HepG2 (cell line): ENCODE results near the gene ZNF331. TPM values are rescaled to one million over a fixed set of nuclear protein-coding genes. Genes with fewer than 3 reads are reported as not detected.

ENCODE experiments used
- ATAC-seq: fragments of 200-7000 bp; cut with Tn5 transposase; 3 replicates; pipeline ENCODE4 v1.9.1; 2020; ENCODE audit warnings: mild to moderate bottlenecking, moderate library complexity
- BruUV-seq: library from RNA; stranded (reverse); fragments of 400-500 nt; replicated peaks from 2 replicates; lab custom pipeline; 2021; lab: Mats Ljungman, UMichigan
- CTCF ChIA-PET: fragments of 300-600 bp; formaldehyde crosslinking; extraction: SDS; loops from one replicate; lab custom pipeline; 2021; ENCODE audit warnings: low total read pairs, inconsistent platforms, low intra/inter-chr PET ratio; lab: Yijun Ruan, JAX
- POLR2A ChIA-PET: fragments of 350-600 bp; sonication (Branson Sonifier 250); formaldehyde crosslinking; loops from one replicate; lab custom pipeline; 2020; ENCODE audit warnings: antibody characterized with exemption, inconsistent platforms; lab: Yijun Ruan, JAX
- DNase-seq: peaks from one replicate; pipeline ENCODE4 v3.0.0-alpha.2; 2015; ENCODE audit warnings: low spot score
- FAIRE-seq: peaks from 3 replicates; lab custom pipeline; 2011; peaks lifted over from hg19 to GRCh38; lab: Jason Lieb, UNC
- H2AFZ ChIP-seq: one replicate; pipeline ENCODE4 v1.6.1; 2011; ENCODE audit warnings: low read length, inconsistent platforms
- H3K27ac ChIP-seq: fragments of 300-600 bp; 3 replicates; pipeline ENCODE4 v1.8.0; 2011; ENCODE audit warnings: mixed run types, mild to moderate bottlenecking, mixed read lengths, low read length, inconsistent platforms; ENCODE audit not compliant: insufficient read depth; ENCODE audit errors: extremely low read length
- H3K27me3 ChIP-seq, 2 experiments: fragments of 200-600 bp in 1 of 2; 2 replicates in 1 of 2; 3 replicates in 1 of 2; pipeline versions ENCODE4 v1.6.0 to v1.8.0; 2011; ENCODE audit warnings: low read length in 2 of 2, mild to moderate bottlenecking in 2 of 2, moderate library complexity in 2 of 2, inconsistent platforms in 1 of 2; ENCODE audit not compliant: insufficient read depth in 2 of 2, control insufficient read depth in 1 of 2
- H3K36me3 ChIP-seq, 2 experiments: fragments of 200-600 bp in 1 of 2; replicated peaks in 1 of 2; 2 replicates in 1 of 2; 3 replicates in 1 of 2; pipeline versions ENCODE4 v1.5.1 to v1.8.0; 2011; ENCODE audit warnings: low read length in 2 of 2, inconsistent platforms in 1 of 2; ENCODE audit not compliant: insufficient read depth in 2 of 2, control insufficient read depth in 1 of 2
- H3K4me1 ChIP-seq: 2 replicates; pipeline ENCODE4 v1.5.1; 2012; ENCODE audit warnings: low read length, inconsistent platforms; ENCODE audit not compliant: insufficient read depth
- H3K4me2 ChIP-seq: 2 replicates; pipeline ENCODE4 v1.6.0; 2011; ENCODE audit warnings: low read depth, low read length, inconsistent platforms
- H3K4me3 ChIP-seq, 3 experiments: fragments of 200-600 bp in 1 of 3; sonication (generic), shearing (Covaris generic) in 1 of 3; replicated peaks in 1 of 3; 2 replicates each; pipeline ENCODE4 v1.5.1; 2011 to 2016; ENCODE audit warnings: low read length in 3 of 3, inconsistent platforms in 2 of 3, low read depth in 2 of 3, mild to moderate bottlenecking in 2 of 3, control low read depth in 1 of 3, mixed read lengths in 1 of 3; ENCODE audit not compliant: insufficient read depth in 1 of 3
- H3K79me2 ChIP-seq: one replicate; pipeline ENCODE4 v1.6.1; 2011; ENCODE audit warnings: low read length, inconsistent platforms; ENCODE audit not compliant: insufficient read depth
- H3K9ac ChIP-seq: 2 replicates; pipeline ENCODE4 v1.6.0; 2011; ENCODE audit warnings: mild to moderate bottlenecking, low read depth, low read length, inconsistent platforms; ENCODE audit not compliant: insufficient read depth
- H3K9me3 ChIP-seq: 2 replicates; pipeline ENCODE4 v1.5.1; 2012; ENCODE audit warnings: mild to moderate bottlenecking, low read length
- H4K20me1 ChIP-seq: 2 replicates; pipeline ENCODE4 v1.6.0; 2011; ENCODE audit warnings: inconsistent platforms, mild to moderate bottlenecking, low read length, moderate library complexity; ENCODE audit not compliant: insufficient read depth
- CHD4 ChIP-seq: fragments of 200-600 bp; sonication (generic); IDR thresholded peaks from 2 replicates; pipeline ENCODE4 v1.7.0; 2017; ENCODE audit warnings: mild to moderate bottlenecking, low read length, borderline replicate concordance
- DBP ChIP-seq: sonication (generic); formaldehyde crosslinking; IDR thresholded peaks from 2 replicates; pipeline ENCODE4 v1.4.0; 2020; ENCODE audit warnings: missing genetic modification reagents; ENCODE audit errors: not compliant biosample characterization
- EEA1 ChIP-seq: sonication (generic); formaldehyde crosslinking; IDR thresholded peaks from 2 replicates; pipeline ENCODE4 v1.5.1; 2020; ENCODE audit warnings: mild to moderate bottlenecking, missing genetic modification reagents, borderline replicate concordance
- GATAD2A ChIP-seq: IDR thresholded peaks from 2 replicates; pipeline ENCODE4 v1.6.1; 2016
- HOXA9 ChIP-seq: sonication (generic); formaldehyde crosslinking; IDR thresholded peaks from 2 replicates; pipeline ENCODE4 v1.8.1; 2022; ENCODE audit warnings: missing genetic modification reagents, mild to moderate bottlenecking, moderate library complexity, borderline replicate concordance
- PHF21A ChIP-seq: sonication (generic); formaldehyde crosslinking; IDR thresholded peaks from 2 replicates; pipeline ENCODE4 v1.5.0; 2020; ENCODE audit warnings: mild to moderate bottlenecking, missing genetic modification reagents
- SMARCE1 ChIP-seq: fragments of 450-650 bp; IDR thresholded peaks from 2 replicates; pipeline ENCODE4 v1.6.1; 2017; ENCODE audit warnings: borderline replicate concordance
- ZFP36 ChIP-seq: fragments of 150-350 bp; IDR thresholded peaks from 2 replicates; pipeline ENCODE4 v1.6.1; 2018; ENCODE audit warnings: borderline replicate concordance, low read length, low read depth; ENCODE audit not compliant: partially characterized antibody
- ZNF343 ChIP-seq: sonication (generic); formaldehyde crosslinking; IDR thresholded peaks from 2 replicates; pipeline ENCODE4 v1.4.0; 2020; ENCODE audit warnings: mild to moderate bottlenecking, missing genetic modification reagents
- ZNF530 ChIP-seq: sonication (generic); formaldehyde crosslinking; IDR thresholded peaks from 2 replicates; pipeline ENCODE4 v1.5.0; 2020; ENCODE audit warnings: low read depth, mild to moderate bottlenecking, missing genetic modification reagents
- ZNF563 ChIP-seq: sonication (generic); formaldehyde crosslinking; IDR thresholded peaks from 2 replicates; pipeline ENCODE4 v1.8.0; 2022; ENCODE audit warnings: mild to moderate bottlenecking, moderate library complexity, missing genetic modification reagents
- ZNF580 ChIP-seq: IDR thresholded peaks from 2 replicates; pipeline ENCODE4 v1.6.1; 2016; ENCODE audit warnings: low read depth, borderline replicate concordance
- WGBS: methylation state at CpG from one replicate; pipeline ENCODE4 v1.1.6; 2017; ENCODE audit warnings: low lambda C conversion rate; 5-methylcytosine and 5-hydroxymethylcytosine counted together
- in situ Hi-C: cut with HindIII; loops from 2 replicates; pipeline ENCODE4 v1.10.0; 2017; ENCODE audit warnings: low pct_unique_long_range_greater_than_20kb; ENCODE audit not compliant: extremely low pct_ligation_motif_present
- intact Hi-C: fragments of 100-400 bp; cut with micrococcal nuclease; formaldehyde crosslinking; loops from one replicate; pipeline ENCODE4 v1.10.0; 2022; ENCODE audit not compliant: unreplicated experiment
- polyA plus RNA-seq, 8 experiments: library from polyadenylated mRNA; depleted of rRNA in 3 of 8; stranded (reverse) in 7 of 8; unstranded in 1 of 8; fragments of >200 nt; fragmentation: Illumina TruSeq in 4 of 8; extraction: Trizol in 4 of 8; gene quantifications; 2 replicates each; pipeline versions ENCODE4 v1.2.1 to v1.2.3, GENCODE V29; 2011 to 2016; ENCODE audit warnings: low read depth in 4 of 8, missing spikeins in 1 of 8, mixed read lengths in 1 of 8; ENCODE audit not compliant: insufficient read depth in 1 of 8
- total RNA-seq, 5 experiments: library from RNA; depleted of rRNA; stranded (reverse); fragments of >200 nt; fragmentation: Illumina TruSeq; extraction: Trizol; gene quantifications; 2 replicates each; pipeline ENCODE4 v1.2.3, GENCODE V29; 2016; ENCODE audit warnings: low read depth in 1 of 5
- TF ChIP-seq, protein P1 (sequence below): sonication (generic); formaldehyde crosslinking; IDR thresholded peaks from 2 replicates; pipeline ENCODE4 v1.8.1; 2023; ENCODE audit warnings: missing genetic modification reagents, inconsistent platforms, borderline replicate concordance

ZNF331 gene
- total and polyA plus RNA-seq, 2 of the 13 experiments (the other 11 are each of a cell fraction or from before 2014, with no cell fraction given), result 8.2 to 13.3 TPM

- 80% methylated on average over 10 of the region's 12 CpGs for WGBS
- DNase-seq, result no peak
- no peaks in the 10 kb centered on the region for H3K9me3 ChIP-seq
- no peak overlapping the region for H3K4me3 ChIP-seq
- CTCF ChIA-PET, result no interaction called here
- intact Hi-C loops (no loop called here), in situ Hi-C loops (no loop called here)
- H3K79me2 ChIP-seq, result no peaks in the 10 kb centered on the region
- BruUV-seq, result no TSS peak
- H3K27me3 ChIP-seq, result no peaks in the 10 kb centered on the region
- no peaks in the 10 kb centered on the region for H4K20me1 ChIP-seq
- no peak for FAIRE-seq
- H3K27ac ChIP-seq, result no peak overlapping the region
- no peak overlapping the region for H2AFZ ChIP-seq
- H3K4me1 ChIP-seq, result peaks cover 27% of the 10 kb centered on the region
- no peaks in the 10 kb centered on the region for H3K36me3 ChIP-seq
- POLR2A ChIA-PET, result no interaction called here
- TF ChIP-seq HOXA9 (no peak), DBP (CRISPR knock-in tag) (no peak), ZNF530 (CRISPR knock-in tag) (no peak), PHF21A (no peak), ZFP36 (no peak), ZNF580 (no peak), ZNF343 (no peak), CHD4 (no peak), GATAD2A (CRISPR knock-in tag) (no peak), EEA1 (CRISPR knock-in tag) (no peak), ZNF563 (CRISPR knock-in tag) (no peak), SMARCE1 (no peak)
- TF ChIP-seq, protein P1, sequence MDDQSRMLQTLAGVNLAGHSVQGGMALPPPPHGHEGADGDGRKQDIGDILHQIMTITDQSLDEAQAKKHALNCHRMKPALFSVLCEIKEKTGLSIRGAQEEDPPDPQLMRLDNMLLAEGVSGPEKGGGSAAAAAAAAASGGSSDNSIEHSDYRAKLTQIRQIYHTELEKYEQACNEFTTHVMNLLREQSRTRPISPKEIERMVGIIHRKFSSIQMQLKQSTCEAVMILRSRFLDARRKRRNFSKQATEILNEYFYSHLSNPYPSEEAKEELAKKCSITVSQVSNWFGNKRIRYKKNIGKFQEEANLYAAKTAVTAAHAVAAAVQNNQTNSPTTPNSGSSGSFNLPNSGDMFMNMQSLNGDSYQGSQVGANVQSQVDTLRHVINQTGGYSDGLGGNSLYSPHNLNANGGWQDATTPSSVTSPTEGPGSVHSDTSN (CRISPR knock-in tag), result no peak
- ATAC-seq, result no peak
- no peak overlapping the region for H3K9ac ChIP-seq
- no peak overlapping the region for H3K4me2 ChIP-seq
These were observed 70.4 kb downstream of the ZNF331 start for GRCh38 chr19:53608381-53608780.
